ENCODE measurements around the gene WDR54.
"Not testable (repeated sequence)": the region's sequence is repeated elsewhere in the genome, so short reads cannot be mapped to it uniquely, and the experiment has no call there.

The WDR54 gene

DNA sequence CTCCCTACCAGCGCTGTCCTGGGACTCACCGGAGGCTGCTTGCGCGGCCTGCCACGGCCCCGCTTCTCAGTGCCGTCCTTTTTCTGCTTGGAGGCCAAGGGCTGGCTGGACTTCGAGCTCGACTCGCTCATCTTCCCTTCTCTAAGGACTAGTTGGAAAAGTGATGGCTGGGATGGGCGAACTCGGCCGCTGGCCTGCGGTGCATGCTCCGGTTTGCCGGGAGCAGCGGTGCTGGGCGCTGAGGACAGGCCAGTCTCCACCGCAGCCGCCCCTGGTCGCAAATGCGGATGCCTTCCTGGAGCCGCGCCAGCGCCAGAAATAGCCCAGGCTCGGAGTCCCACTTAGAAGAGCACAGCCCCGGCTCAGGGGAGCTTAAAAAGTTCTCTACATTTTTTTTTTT is 3.2 kb upstream of the WDR54 start:
- H3K36me3 ChIP-seq = no peaks in the 10 kb centered on the region
- H3K9me3 ChIP-seq = no peaks in the 10 kb centered on the region
- H3K4me1 ChIP-seq (ENCODE audit: control insufficient read depth in 1 of 2, insufficient read depth in 1 of 2, low read depth in 1 of 2, low read length in 1 of 2) = peaks cover 21 to 32% of the 10 kb centered on the region in 2 experiments
- H3K27ac ChIP-seq = no peak overlapping the region
- TF ChIP-seq, protein P1, sequence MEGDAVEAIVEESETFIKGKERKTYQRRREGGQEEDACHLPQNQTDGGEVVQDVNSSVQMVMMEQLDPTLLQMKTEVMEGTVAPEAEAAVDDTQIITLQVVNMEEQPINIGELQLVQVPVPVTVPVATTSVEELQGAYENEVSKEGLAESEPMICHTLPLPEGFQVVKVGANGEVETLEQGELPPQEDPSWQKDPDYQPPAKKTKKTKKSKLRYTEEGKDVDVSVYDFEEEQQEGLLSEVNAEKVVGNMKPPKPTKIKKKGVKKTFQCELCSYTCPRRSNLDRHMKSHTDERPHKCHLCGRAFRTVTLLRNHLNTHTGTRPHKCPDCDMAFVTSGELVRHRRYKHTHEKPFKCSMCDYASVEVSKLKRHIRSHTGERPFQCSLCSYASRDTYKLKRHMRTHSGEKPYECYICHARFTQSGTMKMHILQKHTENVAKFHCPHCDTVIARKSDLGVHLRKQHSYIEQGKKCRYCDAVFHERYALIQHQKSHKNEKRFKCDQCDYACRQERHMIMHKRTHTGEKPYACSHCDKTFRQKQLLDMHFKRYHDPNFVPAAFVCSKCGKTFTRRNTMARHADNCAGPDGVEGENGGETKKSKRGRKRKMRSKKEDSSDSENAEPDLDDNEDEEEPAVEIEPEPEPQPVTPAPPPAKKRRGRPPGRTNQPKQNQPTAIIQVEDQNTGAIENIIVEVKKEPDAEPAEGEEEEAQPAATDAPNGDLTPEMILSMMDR (IDR thresholded peaks at IDR 0.05) = no peak
- H3K27me3 ChIP-seq = peaks cover 93% of the 10 kb centered on the region
- no peak overlapping the region for H3K4me3 ChIP-seq (ENCODE audit: low read depth in 1 of 2, low read length in 1 of 2)

DNA sequence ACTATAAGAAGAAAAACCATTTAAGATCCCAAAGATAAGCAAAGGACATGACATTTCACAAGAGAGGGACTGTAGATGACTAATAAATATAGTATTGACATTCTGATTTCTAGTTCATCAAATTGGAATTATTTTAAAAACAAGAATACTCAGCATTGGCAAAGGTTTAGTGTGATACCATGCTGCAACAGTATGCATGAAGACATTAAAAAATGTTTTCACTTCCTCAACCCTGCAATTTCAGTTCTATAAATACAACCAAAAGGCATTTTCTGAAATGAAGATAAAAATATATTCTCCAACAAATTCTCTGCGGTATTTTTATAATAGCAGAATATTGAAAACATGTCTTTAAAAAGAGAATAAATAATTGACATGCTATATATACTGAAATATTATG is 2.2 kb upstream of the WDR54 start:
- Histone ChIP-seq H3K36me3 (no peaks in the 10 kb centered on the region), H3K9me3 (no peaks in the 10 kb centered on the region), H3K4me1 (ENCODE audit: control insufficient read depth in 1 of 2, insufficient read depth in 1 of 2, low read depth in 1 of 2, low read length in 1 of 2) (peaks cover 21 to 32% of the 10 kb centered on the region in 2 experiments), H3K4me3 (ENCODE audit: low read depth in 1 of 2, low read length in 1 of 2) (no peak overlapping the region), H3K27me3 (peaks cover 85% of the 10 kb centered on the region), H3K27ac (no peak overlapping the region)
- TF ChIP-seq, protein P1 (IDR thresholded peaks at IDR 0.05) = no peak

GRCh38 chr2:74420006-74420405 is 1.5 kb upstream of the WDR54 start:
- TF ChIP-seq, protein P1 (IDR thresholded peaks at IDR 0.05) = no peak
- peaks cover 78% of the 10 kb centered on the region for H3K27me3 ChIP-seq
- H3K4me3 ChIP-seq (ENCODE audit: low read depth in 1 of 2, low read length in 1 of 2) = no peak overlapping the region
- no peak overlapping the region for H3K27ac ChIP-seq
- no peaks in the 10 kb centered on the region for H3K9me3 ChIP-seq
- H3K36me3 ChIP-seq = no peaks in the 10 kb centered on the region
- H3K4me1 ChIP-seq (ENCODE audit: control insufficient read depth in 1 of 2, insufficient read depth in 1 of 2, low read depth in 1 of 2, low read length in 1 of 2) = peaks cover 21 to 26% of the 10 kb centered on the region in 2 experiments

DNA sequence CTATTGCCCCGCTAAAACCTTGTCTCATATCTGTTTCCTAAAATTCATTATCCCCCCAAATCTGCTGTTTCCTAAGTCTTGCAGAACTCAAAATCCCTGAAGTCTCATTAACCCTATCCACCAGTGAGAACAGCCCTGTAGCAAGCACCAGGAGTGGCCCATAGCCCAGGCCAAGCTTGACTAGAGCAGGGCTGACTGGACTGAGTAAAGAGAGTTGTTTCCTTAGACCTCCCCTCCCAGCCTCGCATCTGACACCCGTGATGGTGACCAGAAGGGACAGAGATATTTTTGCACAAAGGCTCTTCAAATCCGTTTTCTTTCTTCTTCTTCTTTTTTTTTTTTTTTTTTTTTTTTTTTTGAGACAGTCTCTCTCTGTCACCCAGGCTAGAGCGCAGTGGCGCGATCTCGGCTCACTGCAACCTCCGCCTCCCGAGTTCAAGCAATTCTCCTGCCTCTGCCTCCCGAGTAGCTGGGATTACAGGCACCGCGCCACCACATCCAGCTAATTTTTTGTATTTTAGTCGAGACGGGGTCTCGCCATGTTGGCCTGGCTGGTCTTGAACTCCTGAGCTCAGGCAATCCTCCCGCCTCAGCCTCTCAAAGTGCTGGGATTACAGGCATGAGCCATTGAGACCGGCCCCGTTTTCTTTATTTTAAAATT is 957 bp upstream of the WDR54 start:
- not testable (repeated sequence) for H3K36me3 ChIP-seq, H3K27ac ChIP-seq, H3K9me3 ChIP-seq
- H3K4me1 ChIP-seq (ENCODE audit: control insufficient read depth in 1 of 2, insufficient read depth in 1 of 2, low read depth in 1 of 2, low read length in 1 of 2) = peaks cover 16 to 21% of the 10 kb centered on the region in 2 experiments
- peaks cover 73% of the 10 kb centered on the region for H3K27me3 ChIP-seq
- H3K4me3 ChIP-seq (ENCODE audit: low read depth in 1 of 2, low read length in 1 of 2) = peak overlapping the region; percentile 63 to 84

GRCh38 chr2:74423231-74424095 is 1.9 kb downstream of the WDR54 start:
- peaks cover 44% of the 10 kb centered on the region for H3K27me3 ChIP-seq
- H3K27ac ChIP-seq = no peak overlapping the region
- H3K4me3 ChIP-seq (ENCODE audit: low read depth in 1 of 2, low read length in 1 of 2) = no peak overlapping the region
- H3K4me1 ChIP-seq (ENCODE audit: control insufficient read depth in 1 of 2, insufficient read depth in 1 of 2, low read depth in 1 of 2, low read length in 1 of 2) = peaks cover 14 to 15% of the 10 kb centered on the region in 2 experiments
- H3K36me3 ChIP-seq = no peaks in the 10 kb centered on the region
- TF ChIP-seq, protein P1 (IDR thresholded peaks at IDR 0.05) = no peak
- H3K9me3 ChIP-seq = no peaks in the 10 kb centered on the region
